Smooth muscle cell (in vitro differentiated cells): ENCODE results near the gene MKNK1. TPM values are rescaled to one million over a fixed set of nuclear protein-coding genes. Genes with fewer than 3 reads are reported as not detected.

Experiments used
- DNase-seq: peaks from one replicate; lab custom pipeline; 2025; ENCODE audit not compliant: unreplicated experiment; lab: John Stamatoyannopoulos, UW
- H2AFZ ChIP-seq: fragments of 200-600 bp; sonication (generic); 2 replicates; pipeline ENCODE4 v1.6.0; 2016; ENCODE audit warnings: antibody characterized with exemption, low read depth, mild to moderate bottlenecking
- H3F3A ChIP-seq: fragments of 200-600 bp; sonication (generic); 2 replicates; pipeline ENCODE4 v1.6.0; 2017; ENCODE audit warnings: antibody characterized with exemption, low read depth
- H3K27ac ChIP-seq: fragments of 200-600 bp; sonication (generic); 2 replicates; pipeline ENCODE4 v1.5.1; 2016; ENCODE audit warnings: low read depth, mild to moderate bottlenecking
- H3K27me3 ChIP-seq: fragments of 200-600 bp; sonication (generic); 2 replicates; pipeline ENCODE4 v1.6.1; 2016; ENCODE audit warnings: low read depth, mild to moderate bottlenecking
- H3K36me3 ChIP-seq: fragments of 200-600 bp; sonication (generic); 2 replicates; pipeline ENCODE4 v1.5.1; 2016; ENCODE audit warnings: low read depth
- H3K4me1 ChIP-seq: fragments of 200-600 bp; sonication (generic); 2 replicates; pipeline ENCODE4 v1.5.1; 2016; ENCODE audit warnings: low read depth
- H3K4me2 ChIP-seq: fragments of 200-600 bp; sonication (generic); 2 replicates; pipeline ENCODE4 v1.6.0; 2016; ENCODE audit warnings: mild to moderate bottlenecking
- H3K4me3 ChIP-seq: fragments of 200-600 bp; sonication (generic); 2 replicates; pipeline ENCODE4 v1.5.1; 2016; ENCODE audit warnings: mild to moderate bottlenecking
- H3K79me2 ChIP-seq: fragments of 200-600 bp; sonication (generic); 2 replicates; pipeline ENCODE4 v1.6.0; 2016; ENCODE audit warnings: low read depth, mild to moderate bottlenecking
- H3K9ac ChIP-seq: fragments of 200-600 bp; sonication (generic); 2 replicates; pipeline ENCODE4 v1.6.0; 2016; ENCODE audit warnings: low read depth
- H3K9me3 ChIP-seq: fragments of 200-600 bp; sonication (generic); replicated peaks from 2 replicates; pipeline ENCODE4 v1.5.1; 2016; ENCODE audit warnings: low read depth
- H4K20me1 ChIP-seq: fragments of 200-600 bp; sonication (generic); 2 replicates; pipeline ENCODE4 v1.6.0; 2016; ENCODE audit warnings: low read depth
- CTCF ChIP-seq: fragments of 200-600 bp; sonication (generic); IDR thresholded peaks from 2 replicates; pipeline ENCODE4 v1.5.1; 2017; ENCODE audit warnings: borderline replicate concordance, mild to moderate bottlenecking, antibody characterized with exemption; ENCODE audit not compliant: insufficient read depth, poor library complexity, severe bottlenecking
- WGBS: methylation state at CpG from one replicate; pipeline ENCODE4 v1.1.7; 2016; ENCODE audit warnings: low lambda C conversion rate; 5-methylcytosine and 5-hydroxymethylcytosine counted together
- polyA plus RNA-seq: library from polyadenylated mRNA; unstranded; fragments of >200 nt; fragmentation: Nextera tagmentation; extraction: Ambion mirVana; gene quantifications from 2 replicates; pipeline ENCODE4 v1.2.1, GENCODE V29; 2016
- total RNA-seq: library from RNA; depleted of rRNA; stranded (reverse); fragments of >200 nt; gene quantifications from 2 replicates; pipeline ENCODE4 v1.2.3, GENCODE V29; 2014

MKNK1 gene
- total and polyA plus RNA-seq, 2 experiments from 2014 or later: 11.7 to 18.7 TPM

DNA sequence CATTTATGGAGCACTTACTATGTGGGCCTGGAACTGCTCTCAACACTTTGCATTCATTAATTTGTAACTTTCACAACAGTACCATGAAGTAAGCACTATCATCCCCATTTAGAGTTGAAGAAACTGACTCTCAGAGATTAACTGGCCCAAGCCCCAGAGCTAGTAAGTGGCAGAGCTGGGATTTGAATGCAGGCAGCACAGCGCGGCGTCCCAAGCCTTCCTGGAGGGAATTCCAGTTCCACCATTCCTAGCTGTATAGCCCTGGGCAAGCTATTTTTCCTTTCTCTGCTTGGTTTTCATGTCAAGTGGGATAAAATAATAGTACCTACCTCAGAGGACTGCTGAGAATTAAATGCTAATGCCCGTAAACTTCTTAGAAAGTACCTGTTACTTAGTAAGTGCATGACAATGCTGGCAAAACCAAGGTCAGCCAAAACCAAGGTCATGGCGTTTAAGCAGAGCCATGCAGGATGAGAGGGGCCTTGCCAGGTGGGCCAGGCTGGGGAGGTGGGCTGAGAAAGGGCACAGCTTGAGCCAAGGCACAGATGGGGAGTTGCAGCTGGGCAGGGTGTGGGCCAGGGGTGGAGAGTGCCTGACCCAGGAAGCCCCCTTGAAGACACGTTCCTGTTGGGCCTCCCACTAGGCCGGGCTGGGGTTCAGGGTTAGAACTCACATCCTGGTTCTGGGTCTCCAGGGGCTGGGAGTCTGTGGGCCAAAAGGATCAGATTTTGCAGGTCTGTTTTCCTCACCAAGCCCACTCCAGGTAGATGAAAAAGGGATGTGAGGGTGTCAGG, 48.0 kb downstream of the MKNK1 start:
- no peaks in the 10 kb centered on the region for H3F3A ChIP-seq
- TF ChIP-seq CTCF: no peak
- no peak overlapping the region for H3K27ac ChIP-seq
- DNase-seq: no peak
- 81% methylated on average over 7 of the region's 7 CpGs for WGBS
- no peaks in the 10 kb centered on the region for H3K79me2 ChIP-seq
- H3K4me2 ChIP-seq: no peak overlapping the region
- H4K20me1 ChIP-seq: no peaks in the 10 kb centered on the region
- H3K9me3 ChIP-seq: no peaks in the 10 kb centered on the region
- peaks cover 5% of the 10 kb centered on the region for H3K27me3 ChIP-seq
- no peaks in the 10 kb centered on the region for H3K36me3 ChIP-seq
- H2AFZ ChIP-seq: no peak overlapping the region
- H3K4me3 ChIP-seq: no peak overlapping the region
- no peak overlapping the region for H3K9ac ChIP-seq
- no peaks in the 10 kb centered on the region for H3K4me1 ChIP-seq

DNA sequence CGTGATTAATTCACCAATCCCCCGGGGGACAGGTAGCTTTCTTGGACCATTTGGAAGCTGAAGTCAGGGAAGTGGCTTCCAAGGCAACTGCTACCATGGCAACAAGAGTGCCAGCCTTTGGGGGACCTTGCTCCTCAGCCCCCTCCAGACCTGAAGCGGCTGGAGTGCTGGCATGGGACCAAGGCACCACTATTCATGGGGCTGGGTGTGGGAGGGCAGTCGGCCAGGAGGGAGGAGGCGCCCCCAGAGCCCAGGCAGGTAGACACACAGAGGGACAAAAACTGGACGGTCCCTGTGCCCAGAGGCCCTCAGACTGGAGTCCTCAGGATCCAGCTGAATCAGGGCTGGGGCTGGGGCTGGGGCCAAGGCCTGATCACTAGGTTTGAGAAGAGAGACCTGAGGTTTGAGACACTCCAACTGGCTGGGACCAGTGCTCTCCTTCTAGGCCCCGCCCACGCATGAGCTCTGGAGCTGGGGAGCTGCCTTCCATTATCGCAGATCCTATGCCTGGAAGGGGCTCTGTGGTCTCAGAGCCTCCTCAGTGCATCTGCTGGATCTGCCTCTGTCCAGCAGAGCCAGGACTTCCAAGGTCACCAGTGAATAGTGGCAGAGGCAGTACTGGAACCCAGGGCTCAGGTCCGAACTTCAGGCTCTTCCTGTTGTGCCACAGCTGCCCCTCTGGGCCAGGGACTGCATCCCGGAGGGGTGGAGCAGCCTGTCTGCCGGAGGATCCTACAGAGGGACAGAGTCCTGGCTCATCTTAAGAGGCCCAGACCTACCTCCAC, 49.3 kb downstream of the MKNK1 start:
- no peaks in the 10 kb centered on the region for H3K36me3 ChIP-seq
- H2AFZ ChIP-seq: no peak overlapping the region
- no peaks in the 10 kb centered on the region for H3K9me3 ChIP-seq
- H3K27ac ChIP-seq: no peak overlapping the region
- no peaks in the 10 kb centered on the region for H3K4me1 ChIP-seq
- TF ChIP-seq CTCF: no peak
- H3K27me3 ChIP-seq: peaks cover 17% of the 10 kb centered on the region
- no peaks in the 10 kb centered on the region for H3K79me2 ChIP-seq
- no peak for DNase-seq
- WGBS: 88% methylated on average over 12 of the region's 12 CpGs
- H3K4me3 ChIP-seq: no peak overlapping the region
- H3K9ac ChIP-seq: no peak overlapping the region
- no peaks in the 10 kb centered on the region for H3F3A ChIP-seq
- no peak overlapping the region for H3K4me2 ChIP-seq
- no peaks in the 10 kb centered on the region for H4K20me1 ChIP-seq

GRCh38 chr1:46554236-46554596, 49.9 kb downstream of the MKNK1 start:
- no peaks in the 10 kb centered on the region for H3K79me2 ChIP-seq
- H3K4me2 ChIP-seq: no peak overlapping the region
- H2AFZ ChIP-seq: no peak overlapping the region
- no peak for DNase-seq
- no peaks in the 10 kb centered on the region for H3K9me3 ChIP-seq
- H4K20me1 ChIP-seq: no peaks in the 10 kb centered on the region
- H3K27ac ChIP-seq: no peak overlapping the region
- H3K9ac ChIP-seq: no peak overlapping the region
- H3K36me3 ChIP-seq: no peaks in the 10 kb centered on the region
- H3K4me3 ChIP-seq: no peak overlapping the region
- WGBS: 88% methylated on average over 6 of the region's 6 CpGs
- no peaks in the 10 kb centered on the region for H3K4me1 ChIP-seq
- H3F3A ChIP-seq: no peaks in the 10 kb centered on the region
- TF ChIP-seq CTCF: no peak
- H3K27me3 ChIP-seq: peaks cover 20% of the 10 kb centered on the region
